KBM-7 (cell line): ENCODE data around the gene CASKIN1.
A peak's percentile ranks its signal among the peaks of the same experiment; 100 is the strongest.
"Not testable (repeated sequence)": the region's sequence is repeated elsewhere in the genome, so short reads cannot be mapped to it uniquely, and the experiment has no call there.

Experiments
- DNase-seq: peaks from one replicate; pipeline ENCODE4 v3.0.0-alpha.2; 2015
- in situ Hi-C: fragments of 300-500 bp; cut with MboI; formaldehyde crosslinking; loops from 2 replicates; pipeline ENCODE4 v1.14.3; 2020; ENCODE audit warnings: low sequenced_read_pairs, low pct_unique_long_range_greater_than_20kb, mixed read lengths

CASKIN1 gene

GRCh38 chr16:2213817-2214718, 17.7 kb upstream of the CASKIN1 start:
- DNase-seq, result no peak
- in situ Hi-C loops, result loop anchor here (10.0 kb wide), 1 partner anchor 59 kb away; the partner anchor contains the start of gene TRAF7

DNA sequence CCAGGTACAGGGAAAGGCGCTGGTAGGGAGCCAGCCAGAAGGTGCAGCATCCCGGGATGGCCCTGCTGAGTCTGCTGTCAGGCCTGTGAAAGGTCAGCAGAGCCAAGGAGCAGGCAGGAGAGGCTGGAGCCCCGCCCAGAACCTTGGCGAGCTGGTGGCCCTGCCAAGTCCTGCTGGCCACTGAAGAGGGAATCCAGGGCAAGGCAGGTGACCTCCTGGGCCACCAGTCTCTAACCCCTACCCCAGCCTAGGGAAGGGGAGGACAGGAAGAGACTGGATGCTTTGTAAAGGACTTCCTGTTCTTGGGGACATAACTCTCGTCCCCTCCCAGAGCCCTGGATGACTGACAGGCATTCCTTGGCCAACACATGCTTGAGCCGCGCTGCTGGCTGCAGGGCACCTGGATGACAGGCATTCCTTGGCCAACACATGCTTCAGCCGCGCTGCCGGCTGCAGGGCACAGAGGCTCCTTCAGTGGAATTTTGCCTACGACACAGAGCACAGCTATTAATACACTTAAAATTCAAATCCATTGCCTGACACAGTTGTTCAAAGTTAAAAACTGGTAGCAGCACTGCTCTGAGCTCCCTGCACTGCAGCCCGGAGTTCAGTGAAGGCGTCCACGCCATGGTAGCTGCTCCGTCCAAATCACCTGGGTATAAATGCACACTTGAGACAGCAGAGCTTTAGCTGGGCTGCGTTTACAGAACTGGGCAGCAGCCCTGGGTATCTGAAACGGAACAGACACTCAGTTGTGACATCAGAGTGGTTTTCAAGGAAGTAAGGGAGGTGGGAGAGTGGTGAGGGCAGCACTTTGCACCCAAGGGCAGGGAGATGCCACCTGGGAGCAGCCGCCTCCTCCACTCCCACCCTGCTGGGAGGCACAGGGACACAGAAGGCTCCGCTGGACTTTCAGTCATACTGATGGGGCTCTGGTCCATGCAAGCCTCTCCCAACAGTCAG, 16.2 kb upstream of the CASKIN1 start:
- DNase-seq, result peak; percentile 43
- in situ Hi-C loops, result loop anchor here (10.0 kb wide), 1 partner anchor 58 kb away; the partner anchor contains the start of gene TRAF7

DNA sequence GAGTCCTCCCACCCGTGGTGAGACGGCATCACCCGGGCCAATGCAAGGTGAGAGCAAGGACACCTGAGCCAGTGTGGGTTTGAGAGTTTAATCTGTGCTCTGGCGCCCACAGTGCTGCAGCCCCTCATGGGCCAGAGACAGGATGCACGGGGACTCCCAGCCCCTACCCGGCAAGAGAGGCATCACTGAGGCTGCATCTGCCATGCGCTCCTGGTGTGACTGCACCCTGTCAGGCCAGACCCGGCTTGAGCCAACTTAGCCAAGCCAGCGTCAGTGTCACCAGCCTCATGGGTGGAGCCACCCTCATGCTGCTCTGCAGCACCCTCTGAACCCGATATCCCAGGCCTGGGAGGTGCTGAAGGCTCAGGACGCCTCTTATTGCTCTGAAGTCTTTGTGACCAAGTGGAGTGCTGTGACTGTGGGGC, 15.5 kb upstream of the CASKIN1 start:
- in situ Hi-C loops, result loop anchor here (10.0 kb wide), 1 partner anchor 57 kb away; the partner anchor contains the start of gene TRAF7
- no peak for DNase-seq

DNA sequence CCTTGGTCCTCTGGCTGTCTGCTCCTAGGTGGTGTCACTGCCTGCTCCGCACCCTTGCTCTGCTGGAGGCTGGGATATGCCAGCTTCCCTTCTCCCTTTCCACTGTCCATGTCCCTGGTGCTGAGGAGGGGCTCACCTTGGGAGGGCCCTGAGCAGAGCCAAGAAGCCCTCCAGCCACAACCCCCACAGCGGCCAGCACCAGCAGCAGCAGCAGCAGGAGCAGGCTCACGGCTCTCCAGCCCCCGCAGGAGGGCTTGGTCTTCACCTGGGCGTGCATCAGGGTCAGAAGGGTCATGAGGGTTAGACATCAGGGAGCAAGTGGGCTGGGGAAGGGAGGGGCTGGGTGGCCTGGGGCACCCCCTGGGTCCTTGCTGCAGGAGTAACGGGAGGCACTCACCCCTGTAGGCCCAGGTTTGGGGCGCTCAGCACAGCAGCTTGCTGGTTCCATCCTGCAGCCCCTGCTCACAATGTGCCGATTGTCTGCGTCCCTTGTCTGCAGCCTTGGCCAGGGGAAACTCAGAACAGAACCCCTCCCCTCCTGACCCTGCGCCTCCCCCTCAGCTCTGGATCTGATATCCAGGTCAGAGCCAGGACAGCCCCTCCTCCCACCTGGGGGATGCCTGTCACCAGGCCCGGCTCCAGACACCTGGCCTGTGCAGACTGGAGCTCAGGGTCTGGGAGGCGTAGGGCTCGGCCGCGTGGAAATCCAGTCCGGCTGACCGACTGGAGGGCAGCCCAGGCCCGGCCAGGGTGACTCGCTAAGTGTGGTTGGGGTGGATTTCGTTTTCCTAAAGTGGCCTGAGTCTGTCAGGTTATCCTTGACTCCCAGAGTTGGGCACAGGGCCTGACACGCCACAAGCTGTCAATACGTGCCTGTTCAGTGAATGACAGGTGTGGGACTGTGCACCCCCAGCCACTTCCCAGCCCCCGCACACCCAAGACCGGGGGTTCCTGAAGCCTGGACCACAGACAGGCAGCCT, 14.3 kb upstream of the CASKIN1 start, which contains the start of gene BRICD5:
TSS of gene BRICD5 (minus strand) at position 478 of the 980 bp plus-strand sequence. CDS start at position 448, 30 bp downstream.
- DNase-seq, result no peak
- in situ Hi-C loops, result loop anchor here (10.0 kb wide), 1 partner anchor 56 kb away; the partner anchor contains the start of gene TRAF7

- DNase-seq, result no peak
- in situ Hi-C loops, result loop anchor here (10.0 kb wide), 1 partner anchor 55 kb away; the partner anchor contains the start of gene TRAF7
Observed at GRCh38 chr16:2210009-2210332, 13.6 kb upstream of the CASKIN1 start.

GRCh38 chr16:2209258-2210008, 13.0 kb upstream of the CASKIN1 start:
- in situ Hi-C loops, result loop anchor here (10.0 kb wide), 1 partner anchor 55 kb away; the partner anchor contains the start of gene TRAF7
- DNase-seq, result no peak

GRCh38 chr16:2208772-2209171, 12.4 kb upstream of the CASKIN1 start:
- in situ Hi-C loops, result no loop called here
- DNase-seq, result no peak

- no peak for DNase-seq
- in situ Hi-C loops, result no loop called here
Observed at GRCh38 chr16:2208308-2208707, 11.9 kb upstream of the CASKIN1 start.

- DNase-seq, result no peak
- in situ Hi-C loops, result no loop called here
Observed at GRCh38 chr16:2207872-2208271, 11.5 kb upstream of the CASKIN1 start.

DNA sequence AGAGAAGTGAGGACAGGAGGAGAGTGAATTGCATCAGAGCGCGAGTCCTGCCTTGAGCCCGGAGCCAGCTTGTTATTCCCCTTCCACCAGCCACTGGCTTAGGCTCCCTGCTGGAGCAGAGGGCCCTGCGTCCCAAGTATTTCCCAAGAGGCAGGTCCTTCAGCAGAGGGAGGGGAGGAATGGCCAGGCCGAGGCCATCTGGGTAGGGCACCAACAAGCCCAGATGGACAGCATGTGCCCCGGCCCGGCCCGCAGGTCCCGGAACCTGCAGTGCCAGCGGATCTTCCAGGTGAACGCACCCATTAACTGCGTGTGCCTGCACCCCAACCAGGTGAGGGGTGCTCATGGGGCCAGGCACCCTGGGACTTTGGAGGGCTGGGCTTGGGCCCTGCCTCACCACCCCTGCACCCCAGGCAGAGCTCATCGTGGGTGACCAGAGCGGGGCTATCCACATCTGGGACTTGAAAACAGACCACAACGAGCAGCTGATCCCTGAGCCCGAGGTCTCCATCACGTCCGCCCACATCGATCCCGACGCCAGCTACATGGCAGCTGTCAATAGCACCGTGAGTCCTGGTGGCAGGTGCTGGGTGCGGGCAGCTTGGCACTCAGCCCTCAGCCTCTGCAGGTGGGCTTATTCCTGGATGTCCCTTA, 10.5 kb upstream of the CASKIN1 start:
- DNase-seq, result no peak
- in situ Hi-C loops, result no loop called here

GRCh38 chr16:2206420-2206779, 10.0 kb upstream of the CASKIN1 start:
- DNase-seq, result no peak
- in situ Hi-C loops, result no loop called here

DNA sequence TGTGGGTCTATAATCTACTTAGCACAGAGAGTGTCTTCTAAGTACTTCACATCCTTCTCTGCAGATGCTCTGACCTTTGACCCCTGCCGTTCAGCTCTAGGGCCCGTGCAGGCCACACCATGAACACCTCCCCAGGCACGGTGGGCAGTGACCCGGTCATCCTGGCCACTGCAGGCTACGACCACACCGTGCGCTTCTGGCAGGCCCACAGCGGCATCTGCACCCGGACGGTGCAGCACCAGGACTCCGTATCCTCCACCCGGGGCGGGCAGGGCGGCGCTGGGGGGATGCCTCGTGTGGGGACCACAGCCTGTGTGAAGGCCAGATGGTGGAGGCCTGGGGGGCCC, 9.5 kb upstream of the CASKIN1 start:
- no peak for DNase-seq
- in situ Hi-C loops, result no loop called here

GRCh38 chr16:2205104-2205966, 8.9 kb upstream of the CASKIN1 start, which contains the start of gene MLST8:
MLST8 (plus strand) TSS chr16:2205454; CDS start chr16:2206086, 632 bp downstream.
- in situ Hi-C loops, result no loop called here

DNA sequence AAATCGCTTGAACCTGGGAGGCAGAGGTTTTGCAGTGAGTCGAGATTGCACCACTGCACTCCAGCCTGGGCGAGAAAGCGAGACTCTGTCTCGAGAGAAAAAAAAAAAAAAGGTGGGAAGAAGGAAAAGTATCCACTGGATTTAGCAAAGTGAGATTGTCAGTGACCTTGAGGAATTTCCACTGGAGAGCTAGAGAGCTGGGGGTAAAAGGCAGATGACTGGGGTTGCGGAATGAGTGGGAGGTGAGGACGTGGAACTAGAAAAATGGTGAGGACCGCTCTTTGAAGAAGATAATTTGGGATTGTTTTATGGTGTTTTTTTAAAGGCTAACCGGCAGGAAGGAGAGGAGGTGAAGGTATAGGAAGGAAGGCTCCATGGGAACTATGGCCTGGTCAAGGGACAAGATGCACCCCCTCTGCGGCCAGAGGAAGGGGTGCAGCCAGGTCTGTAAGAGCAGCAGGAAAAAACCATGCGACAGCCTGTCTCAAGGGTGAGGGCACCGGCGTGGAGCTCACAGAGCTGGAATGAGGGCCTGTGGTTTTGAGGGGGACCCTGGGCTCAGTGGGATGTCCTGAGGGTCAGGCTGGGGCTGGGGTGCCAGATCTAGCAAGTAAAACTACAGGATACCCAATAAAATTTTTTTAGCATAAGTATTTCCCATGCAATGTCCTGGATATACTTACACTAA, 8.2 kb upstream of the CASKIN1 start:
- in situ Hi-C loops, result no loop called here
- no peak for DNase-seq

More at GRCh38 chr16:2205104-2205966, 8.9 kb upstream of the CASKIN1 start, which contains the start of gene MLST8:
- peak; percentile 87 for DNase-seq

DNA sequence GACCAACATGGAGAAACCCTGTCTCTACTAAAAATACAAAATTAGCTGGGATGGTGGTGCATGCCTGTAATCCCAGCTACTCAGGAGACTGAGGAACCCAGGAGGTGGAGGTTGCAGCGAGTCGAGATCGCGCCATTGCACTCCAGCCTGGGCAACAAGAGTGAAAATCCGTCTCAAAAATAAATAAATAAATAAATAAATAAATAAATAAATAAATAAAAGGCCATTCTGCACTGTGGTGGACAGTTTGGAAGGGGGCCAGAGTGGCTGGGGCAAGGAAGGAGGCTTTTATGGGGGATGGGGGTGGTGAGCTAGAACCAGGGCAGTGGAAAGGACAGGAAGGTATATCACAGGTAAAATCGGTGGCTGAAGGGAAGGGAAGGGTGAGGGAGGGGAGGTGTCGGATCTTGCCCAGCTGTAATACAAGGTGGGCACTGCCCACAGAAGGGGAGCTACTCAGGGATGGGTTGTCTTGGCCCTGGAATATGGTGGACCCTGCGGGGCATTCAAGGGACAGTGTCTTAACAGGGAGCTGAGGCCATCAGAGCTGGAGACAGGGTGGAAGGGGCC, 6.8 kb upstream of the CASKIN1 start:
- in situ Hi-C loops, DNase-seq: not testable (repeated sequence)
